HepG2 (cell line): ENCODE results near the gene TNFSF13. TPM values are rescaled to one million over a fixed set of nuclear protein-coding genes. Genes with fewer than 3 reads are reported as not detected.

Experiments used
- CEBPB ChIP-seq: IDR thresholded peaks from 2 replicates; pipeline ENCODE4 v1.6.1; 2011; ENCODE audit warnings: low read depth, low read length, improper control_type of control experiment, borderline replicate concordance
- CHCHD3 ChIP-seq: sonication (generic); formaldehyde crosslinking; IDR thresholded peaks from 2 replicates; pipeline ENCODE4 v1.8.0; 2022; ENCODE audit warnings: mild to moderate bottlenecking, missing genetic modification reagents, moderate library complexity
- GPN1 ChIP-seq: sonication (generic); formaldehyde crosslinking; IDR thresholded peaks from 2 replicates; pipeline ENCODE4 v1.5.1; 2020; ENCODE audit warnings: missing genetic modification reagents, borderline replicate concordance
- MIXL1 ChIP-seq: IDR thresholded peaks from 2 replicates; pipeline ENCODE4 v1.6.1; 2016
- PATZ1 ChIP-seq: sonication (generic); formaldehyde crosslinking; IDR thresholded peaks from 2 replicates; pipeline ENCODE4 v1.4.0; 2020; ENCODE audit warnings: missing genetic modification reagents
- SMAD3 ChIP-seq: sonication (generic); formaldehyde crosslinking; IDR thresholded peaks from 2 replicates; pipeline ENCODE4 v1.4.0; 2020; ENCODE audit warnings: missing genetic modification reagents
- TFDP1 ChIP-seq: IDR thresholded peaks from 2 replicates; pipeline ENCODE4 v1.6.1; 2016; ENCODE audit warnings: missing compliant biosample characterization, missing genetic modification reagents, borderline replicate concordance
- XRCC5 ChIP-seq: fragments of 200-400 bp; formaldehyde crosslinking; optimal IDR thresholded peaks from 2 replicates; pipeline ENCODE3; 2017; ENCODE audit warnings: mild to moderate bottlenecking, low read length
- ZBTB21 ChIP-seq: sonication (generic); formaldehyde crosslinking; IDR thresholded peaks from 2 replicates; pipeline ENCODE4 v1.4.0; 2020; ENCODE audit warnings: missing genetic modification reagents
- ZC3H13 ChIP-seq: sonication (generic); formaldehyde crosslinking; IDR thresholded peaks from 2 replicates; pipeline ENCODE4 v1.8.1; 2023; ENCODE audit warnings: mild to moderate bottlenecking, missing genetic modification reagents, moderate library complexity
- ZKSCAN8 ChIP-seq: IDR thresholded peaks from 2 replicates; pipeline ENCODE4 v1.6.1; 2016; ENCODE audit warnings: borderline replicate concordance, missing genetic modification reagents, missing compliant biosample characterization
- ZNF326 ChIP-seq: sonication (generic); formaldehyde crosslinking; IDR thresholded peaks from 2 replicates; pipeline ENCODE4 v1.4.0; 2020; ENCODE audit warnings: missing genetic modification reagents, borderline replicate concordance
- ZNF33B ChIP-seq: sonication (generic); formaldehyde crosslinking; IDR thresholded peaks from 2 replicates; pipeline ENCODE4 v1.5.1; 2020; ENCODE audit warnings: mild to moderate bottlenecking, missing genetic modification reagents
- ZNF501 ChIP-seq: sonication (generic); formaldehyde crosslinking; IDR thresholded peaks from 2 replicates; pipeline ENCODE4 v1.5.1; 2020; ENCODE audit warnings: mild to moderate bottlenecking, moderate library complexity, missing genetic modification reagents
- ZNF562 ChIP-seq: sonication (generic); formaldehyde crosslinking; IDR thresholded peaks from 2 replicates; pipeline ENCODE4 v1.8.0; 2022; ENCODE audit warnings: missing genetic modification reagents, borderline replicate concordance
- ZNF605 ChIP-seq: sonication (generic); formaldehyde crosslinking; IDR thresholded peaks from 2 replicates; pipeline ENCODE4 v1.8.0; 2022; ENCODE audit warnings: mild to moderate bottlenecking, missing genetic modification reagents
- ZNF614 ChIP-seq: IDR thresholded peaks from 2 replicates; pipeline ENCODE4 v1.6.1; 2018; ENCODE audit warnings: missing biosample characterization, missing genetic modification reagents, inconsistent platforms, borderline replicate concordance
- ZNF678 ChIP-seq: sonication (generic); formaldehyde crosslinking; IDR thresholded peaks from 2 replicates; pipeline ENCODE4 v1.4.0; 2020; ENCODE audit warnings: mild to moderate bottlenecking, missing genetic modification reagents
- ZNF710 ChIP-seq: sonication (generic); formaldehyde crosslinking; IDR thresholded peaks from 2 replicates; pipeline ENCODE4 v1.5.0; 2020; ENCODE audit warnings: mild to moderate bottlenecking, missing genetic modification reagents, borderline replicate concordance
- ZNF766 ChIP-seq: sonication (generic); formaldehyde crosslinking; IDR thresholded peaks from 2 replicates; pipeline ENCODE4 v1.5.0; 2020; ENCODE audit warnings: missing genetic modification reagents, borderline replicate concordance
- ZNF782 ChIP-seq: sonication (generic); formaldehyde crosslinking; IDR thresholded peaks from 2 replicates; pipeline ENCODE4 v1.4.0; 2020; ENCODE audit warnings: missing genetic modification reagents, mild to moderate bottlenecking, borderline replicate concordance
- ZSCAN9 ChIP-seq: IDR thresholded peaks from 2 replicates; pipeline ENCODE4 v1.6.1; 2016; ENCODE audit warnings: borderline replicate concordance
- polyA plus RNA-seq, 8 experiments: library from polyadenylated mRNA; depleted of rRNA in 3 of 8; stranded (reverse) in 7 of 8; unstranded in 1 of 8; fragments of >200 nt; fragmentation: Illumina TruSeq in 4 of 8; extraction: Trizol in 4 of 8; gene quantifications; 2 replicates each; pipeline versions ENCODE4 v1.2.1 to v1.2.3, GENCODE V29; 2011 to 2016; ENCODE audit warnings: low read depth in 4 of 8, missing spikeins in 1 of 8, mixed read lengths in 1 of 8; ENCODE audit not compliant: insufficient read depth in 1 of 8
- total RNA-seq, 5 experiments: library from RNA; depleted of rRNA; stranded (reverse); fragments of >200 nt; fragmentation: Illumina TruSeq; extraction: Trizol; gene quantifications; 2 replicates each; pipeline ENCODE4 v1.2.3, GENCODE V29; 2016; ENCODE audit warnings: low read depth in 1 of 5
- TF ChIP-seq, protein P1 (sequence below): sonication (generic); formaldehyde crosslinking; IDR thresholded peaks from 2 replicates; pipeline ENCODE4 v1.4.0; 2020; ENCODE audit warnings: missing genetic modification reagents, borderline replicate concordance

TNFSF13 gene
- total and polyA plus RNA-seq, 2 of the 13 experiments (the other 11 are each of a cell fraction or from before 2014, with no cell fraction given): 2.5 to 3.3 TPM

GRCh38 chr17:7572338-7572587, 13.7 kb downstream of the TNFSF13 start (continued):
- TF ChIP-seq SMAD3 (CRISPR knock-in tag) (no peak), ZBTB21 (CRISPR knock-in tag) (peak; percentile 82; the same call in 1 of the 2 replicates), ZNF782 (no peak), MIXL1 (CRISPR knock-in tag) (peak; percentile 44; the same call in 1 of the 2 replicates), CHCHD3 (CRISPR knock-in tag) (no peak), ZSCAN9 (CRISPR knock-in tag) (peak; percentile 86), ZNF710 (CRISPR knock-in tag) (no peak), GPN1 (CRISPR knock-in tag) (no peak), ZNF562 (CRISPR knock-in tag) (no peak), ZNF614 (CRISPR knock-in tag) (peak; percentile 56; the same call in 1 of the 2 replicates), XRCC5 (peak; percentile 73), ZNF33B (CRISPR knock-in tag) (no peak), ZNF605 (CRISPR knock-in tag) (no peak; the same call in 1 of the 2 replicates), CEBPB (no peak), ZKSCAN8 (peak; percentile 35; the same call in 1 of the 2 replicates), ZNF678 (CRISPR knock-in tag) (no peak), ZNF766 (CRISPR knock-in tag) (peak; percentile 93; the same call in 1 of the 2 replicates), TFDP1 (peak; percentile 95), PATZ1 (CRISPR knock-in tag) (peak; percentile 41; the same call in 1 of the 2 replicates), ZNF501 (CRISPR knock-in tag) (no peak), ZNF326 (CRISPR knock-in tag) (no peak), ZC3H13 (CRISPR knock-in tag) (0 out of 2 replicates have a peak, but pooled peaks have one; percentile 75)
- TF ChIP-seq, protein P1, sequence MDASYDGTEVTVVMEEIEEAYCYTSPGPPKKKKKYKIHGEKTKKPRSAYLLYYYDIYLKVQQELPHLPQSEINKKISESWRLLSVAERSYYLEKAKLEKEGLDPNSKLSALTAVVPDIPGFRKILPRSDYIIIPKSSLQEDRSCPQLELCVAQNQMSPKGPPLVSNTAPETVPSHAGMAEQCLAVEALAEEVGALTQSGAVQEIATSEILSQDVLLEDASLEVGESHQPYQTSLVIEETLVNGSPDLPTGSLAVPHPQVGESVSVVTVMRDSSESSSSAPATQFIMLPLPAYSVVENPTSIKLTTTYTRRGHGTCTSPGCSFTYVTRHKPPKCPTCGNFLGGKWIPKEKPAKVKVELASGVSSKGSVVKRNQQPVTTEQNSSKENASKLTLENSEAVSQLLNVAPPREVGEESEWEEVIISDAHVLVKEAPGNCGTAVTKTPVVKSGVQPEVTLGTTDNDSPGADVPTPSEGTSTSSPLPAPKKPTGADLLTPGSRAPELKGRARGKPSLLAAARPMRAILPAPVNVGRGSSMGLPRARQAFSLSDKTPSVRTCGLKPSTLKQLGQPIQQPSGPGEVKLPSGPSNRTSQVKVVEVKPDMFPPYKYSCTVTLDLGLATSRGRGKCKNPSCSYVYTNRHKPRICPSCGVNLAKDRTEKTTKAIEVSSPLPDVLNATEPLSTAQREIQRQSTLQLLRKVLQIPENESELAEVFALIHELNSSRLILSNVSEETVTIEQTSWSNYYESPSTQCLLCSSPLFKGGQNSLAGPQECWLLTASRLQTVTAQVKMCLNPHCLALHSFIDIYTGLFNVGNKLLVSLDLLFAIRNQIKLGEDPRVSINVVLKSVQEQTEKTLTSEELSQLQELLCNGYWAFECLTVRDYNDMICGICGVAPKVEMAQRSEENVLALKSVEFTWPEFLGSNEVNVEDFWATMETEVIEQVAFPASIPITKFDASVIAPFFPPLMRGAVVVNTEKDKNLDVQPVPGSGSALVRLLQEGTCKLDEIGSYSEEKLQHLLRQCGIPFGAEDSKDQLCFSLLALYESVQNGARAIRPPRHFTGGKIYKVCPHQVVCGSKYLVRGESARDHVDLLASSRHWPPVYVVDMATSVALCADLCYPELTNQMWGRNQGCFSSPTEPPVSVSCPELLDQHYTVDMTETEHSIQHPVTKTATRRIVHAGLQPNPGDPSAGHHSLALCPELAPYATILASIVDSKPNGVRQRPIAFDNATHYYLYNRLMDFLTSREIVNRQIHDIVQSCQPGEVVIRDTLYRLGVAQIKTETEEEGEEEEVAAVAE: no peak
